ENCODE results near the gene RPS6KL1. TPM values are rescaled to one million over a fixed set of nuclear protein-coding genes. Genes with fewer than 3 reads are reported as not detected.

The RPS6KL1 gene
- total RNA-seq, 4 donors from 2014 or later = 0.83 to 1.7 (median 1.3) TPM

DNA sequence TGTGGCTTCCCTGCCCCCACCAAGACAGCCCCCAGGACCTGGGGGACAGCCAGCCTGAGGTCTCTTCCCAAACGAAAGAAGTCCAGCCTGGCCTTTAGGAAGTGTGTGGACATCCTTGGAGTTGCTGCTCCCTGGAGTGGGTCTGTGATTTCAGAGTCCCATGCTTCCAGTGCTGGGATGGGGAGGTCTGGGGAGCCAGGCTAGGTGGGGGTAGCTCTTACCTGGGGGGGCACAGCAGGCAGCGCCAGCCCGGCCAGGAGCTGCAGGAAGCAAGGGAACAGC is 31.8 kb upstream of the RPS6KL1 start:
- intact Hi-C loops (cut with DNase I) = no loop called here
- no peaks in the 10 kb centered on the region for H3K27me3 ChIP-seq
- WGBS, 2 donors = 17% methylated on average over 1 of the region's 3 CpGs; no CpG with 5 or more reads in 1 of the 2 donors

GRCh38 chr14:74954232-74954946 is 31.3 kb upstream of the RPS6KL1 start:
- H3K4me3 ChIP-seq = peak overlapping the region; percentile 45 to 78 (median 54)
- TF ChIP-seq, protein P1, sequence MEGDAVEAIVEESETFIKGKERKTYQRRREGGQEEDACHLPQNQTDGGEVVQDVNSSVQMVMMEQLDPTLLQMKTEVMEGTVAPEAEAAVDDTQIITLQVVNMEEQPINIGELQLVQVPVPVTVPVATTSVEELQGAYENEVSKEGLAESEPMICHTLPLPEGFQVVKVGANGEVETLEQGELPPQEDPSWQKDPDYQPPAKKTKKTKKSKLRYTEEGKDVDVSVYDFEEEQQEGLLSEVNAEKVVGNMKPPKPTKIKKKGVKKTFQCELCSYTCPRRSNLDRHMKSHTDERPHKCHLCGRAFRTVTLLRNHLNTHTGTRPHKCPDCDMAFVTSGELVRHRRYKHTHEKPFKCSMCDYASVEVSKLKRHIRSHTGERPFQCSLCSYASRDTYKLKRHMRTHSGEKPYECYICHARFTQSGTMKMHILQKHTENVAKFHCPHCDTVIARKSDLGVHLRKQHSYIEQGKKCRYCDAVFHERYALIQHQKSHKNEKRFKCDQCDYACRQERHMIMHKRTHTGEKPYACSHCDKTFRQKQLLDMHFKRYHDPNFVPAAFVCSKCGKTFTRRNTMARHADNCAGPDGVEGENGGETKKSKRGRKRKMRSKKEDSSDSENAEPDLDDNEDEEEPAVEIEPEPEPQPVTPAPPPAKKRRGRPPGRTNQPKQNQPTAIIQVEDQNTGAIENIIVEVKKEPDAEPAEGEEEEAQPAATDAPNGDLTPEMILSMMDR (IDR thresholded peaks at IDR 0.05) = no peak
- TF ChIP-seq POLR2A (IDR thresholded peaks at IDR 0.05) = no peak
- peaks cover 0 to 7% (median 0%) of the 10 kb centered on the region in 3 donors for H3K36me3 ChIP-seq
- H3K27ac ChIP-seq = peak overlapping the region; percentile 7 to 67 (median 50)
- no peaks in the 10 kb centered on the region for H3K9me3 ChIP-seq
- no peaks in the 10 kb centered on the region for H3K27me3 ChIP-seq
- peaks cover 21 to 53% (median 28%) of the 10 kb centered on the region in 3 donors for H3K4me1 ChIP-seq
- WGBS, 2 donors = 0 to 57% methylated on average over 1 of the region's 18 CpGs
- intact Hi-C loops (cut with DNase I) = no loop called here
- no peak for DNase-seq

More for the DNA sequence above, 31.8 kb upstream of the RPS6KL1 start:
- TF ChIP-seq, protein P1 (IDR thresholded peaks at IDR 0.05) = no peak
- no peak for TF ChIP-seq POLR2A (IDR thresholded peaks at IDR 0.05)
- H3K4me1 ChIP-seq = peaks cover 21 to 50% (median 31%) of the 10 kb centered on the region in 3 donors
- peaks cover 0 to 7% (median 0%) of the 10 kb centered on the region in 3 donors for H3K36me3 ChIP-seq
- DNase-seq = no peak
- peak overlapping the region; percentile 45 to 78 (median 54) for H3K4me3 ChIP-seq
- no peaks in the 10 kb centered on the region for H3K9me3 ChIP-seq
- H3K27ac ChIP-seq = peak overlapping the region; percentile 7 to 67 (median 62)

- intact Hi-C loops (cut with DNase I) = no loop called here
- no peak for DNase-seq
- no peaks in the 10 kb centered on the region for H3K9me3 ChIP-seq
- H3K4me3 ChIP-seq = peak overlapping the region; percentile 45 to 78 (median 54)
- H3K27me3 ChIP-seq = no peaks in the 10 kb centered on the region
- no peak for TF ChIP-seq POLR2A (IDR thresholded peaks at IDR 0.05)
- TF ChIP-seq, protein P1 (IDR thresholded peaks at IDR 0.05) = no peak
- H3K36me3 ChIP-seq = peaks cover 0 to 7% (median 0%) of the 10 kb centered on the region in 3 donors
- peaks cover 24 to 60% (median 28%) of the 10 kb centered on the region in 3 donors for H3K4me1 ChIP-seq
- WGBS, 2 donors = 67 to 80% methylated on average over 2 of the region's 5 CpGs
- peak overlapping the region in 1 of 4 donors; percentile 59 for H3K27ac ChIP-seq
Measured at GRCh38 chr14:74953686-74954085, 30.6 kb upstream of the RPS6KL1 start.

DNA sequence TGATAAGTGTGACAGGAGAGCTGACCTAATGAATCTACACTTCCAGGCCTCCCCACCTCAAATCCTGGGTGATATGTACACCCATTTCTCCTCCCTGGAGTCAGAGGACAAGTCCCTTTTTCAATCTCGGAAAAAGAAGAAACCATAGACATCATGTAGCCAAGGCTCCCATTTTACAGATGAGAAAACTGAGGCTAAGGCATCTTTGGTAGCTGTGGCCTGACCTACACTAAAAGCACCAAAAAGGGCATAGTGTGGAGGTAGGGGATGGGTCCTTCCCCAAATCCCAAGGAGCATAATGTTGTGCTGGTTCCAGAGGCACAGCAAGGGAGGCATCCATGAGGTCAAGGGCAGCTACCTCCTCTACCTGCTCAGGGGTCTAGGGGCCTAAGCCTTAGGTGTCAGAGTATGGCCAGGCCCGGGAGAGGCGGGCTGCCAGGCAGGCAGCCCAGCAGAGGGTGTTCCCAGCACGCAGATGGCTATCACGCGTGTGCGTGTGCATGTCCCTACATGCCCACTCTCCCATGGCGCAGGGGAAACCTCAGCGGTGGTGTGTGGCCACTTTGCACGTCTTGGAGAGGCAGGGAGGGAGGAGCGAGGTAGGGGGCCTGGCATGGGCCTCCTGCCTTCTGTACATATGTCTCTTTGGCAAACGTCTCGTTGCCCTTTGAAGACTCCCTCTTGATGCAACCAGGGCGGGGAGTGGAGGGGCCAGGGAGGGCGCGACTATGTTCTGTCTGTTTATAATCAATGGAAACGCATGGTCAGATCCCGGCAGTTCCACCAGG is 29.8 kb upstream of the RPS6KL1 start:
- TF ChIP-seq POLR2A (IDR thresholded peaks at IDR 0.05) = no peak
- TF ChIP-seq, protein P1 (IDR thresholded peaks at IDR 0.05) = peak in 2 of 6 experiments; percentile 24 to 46
- Histone ChIP-seq H3K9me3 (no peaks in the 10 kb centered on the region), H3K27me3 (no peaks in the 10 kb centered on the region), H3K4me1 (peaks cover 26 to 68% (median 32%) of the 10 kb centered on the region in 3 donors), H3K4me3 (peak overlapping the region in 3 of 4 donors; percentile 53 to 78 (median 54)), H3K36me3 (peaks cover 0 to 7% (median 0%) of the 10 kb centered on the region in 3 donors), H3K27ac (no peak overlapping the region)
- no peak for DNase-seq
- intact Hi-C loops (cut with DNase I) = no loop called here
- WGBS, 2 donors = 46 to 51% methylated on average over 10 to 17 of the region's 18 CpGs

DNA sequence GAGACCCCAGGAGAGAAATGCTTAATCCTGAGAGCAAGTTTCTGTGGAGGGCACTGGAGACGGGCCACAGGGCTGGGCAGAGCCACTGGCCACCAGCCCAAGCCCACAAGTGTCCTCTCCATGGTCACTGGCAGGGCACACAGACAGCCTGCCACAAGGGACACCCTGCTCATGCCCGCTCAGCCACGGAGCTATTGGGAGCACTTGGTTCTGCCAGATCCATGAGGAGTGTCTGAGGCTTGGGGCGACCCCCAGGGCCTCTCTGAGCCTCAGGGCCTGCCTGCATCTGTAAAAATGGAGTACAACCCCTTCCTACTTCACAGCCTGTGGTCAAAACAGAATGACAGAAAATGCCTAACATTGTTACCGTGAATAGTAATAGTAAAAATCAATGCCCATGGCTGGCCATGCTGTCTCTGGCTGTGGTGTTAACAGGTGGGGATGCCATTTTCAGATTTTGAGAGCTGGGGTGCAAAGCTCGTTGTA is 29.2 kb upstream of the RPS6KL1 start:
- no peaks in the 10 kb centered on the region for H3K9me3 ChIP-seq
- peaks cover 26 to 75% (median 35%) of the 10 kb centered on the region in 3 donors for H3K4me1 ChIP-seq
- peaks cover 0 to 7% (median 0%) of the 10 kb centered on the region in 3 donors for H3K36me3 ChIP-seq
- H3K4me3 ChIP-seq = peak overlapping the region in 1 of 4 donors; percentile 53
- intact Hi-C loops (cut with DNase I) = no loop called here
- 60 to 90% methylated on average over 1 to 4 of the region's 6 CpGs for WGBS, 2 donors
- no peak for TF ChIP-seq POLR2A (IDR thresholded peaks at IDR 0.05)
- TF ChIP-seq, protein P1 (IDR thresholded peaks at IDR 0.05) = no peak
- H3K27ac ChIP-seq = no peak overlapping the region
- H3K27me3 ChIP-seq = no peaks in the 10 kb centered on the region
- no peak for DNase-seq

Data from esophagus squamous epithelium (tissue), 5 donors.